ENCODE results near the gene AQP3.

- no peak for TF ChIP-seq CTCF (IDR thresholded peaks at IDR 0.05)
- no peak for TF ChIP-seq POLR2AphosphoS5 (IDR thresholded peaks at IDR 0.05)
- no peak for TF ChIP-seq POLR2A (IDR thresholded peaks at IDR 0.05)
- no peak for TF ChIP-seq EP300 (IDR thresholded peaks at IDR 0.05)
These were observed 22.3 kb downstream of the AQP3 start for GRCh38 chr9:33425128-33425533.

All from stomach (tissue), 4 donors.